Ovary (tissue), 10 donors: ENCODE results near the gene ESYT2. TPM values are rescaled to one million over a fixed set of nuclear protein-coding genes. Genes with fewer than 3 reads are reported as not detected.
"Not testable (repeated sequence)": the region's sequence is repeated elsewhere in the genome, so short reads cannot be mapped to it uniquely, and the experiment has no call there.

Experiments
- DNase-seq, 5 donors: peaks; one replicate each; pipeline ENCODE4 v3.0.0-alpha.2; 2019 to 2020
- H3K27ac ChIP-seq, 2 donors: fragments of 200-600 bp; one replicate each; pipeline versions ENCODE4 v1.5.1 to v1.8.0; 2019 to 2022
- H3K27me3 ChIP-seq: fragments of 200-600 bp; one replicate; pipeline ENCODE4 v1.8.0; 2022
- H3K36me3 ChIP-seq: fragments of 200-600 bp; sonication (generic); one replicate; pipeline ENCODE4 v1.5.1; 2019
- H3K4me1 ChIP-seq: one replicate; pipeline ENCODE4 v1.8.1; 2013; ENCODE audit warnings: mild to moderate bottlenecking, moderate library complexity; ENCODE audit not compliant: insufficient read depth
- H3K4me3 ChIP-seq: fragments of 200-600 bp; sonication (generic); one replicate; pipeline ENCODE4 v1.5.1; 2017
- H3K9me3 ChIP-seq, 2 donors: fragments of 200-600 bp in 1 of 2; sonication (generic) in 1 of 2; one replicate each; pipeline versions ENCODE4 v1.5.1 to v1.8.1; 2013 to 2019; ENCODE audit warnings: mild to moderate bottlenecking in 1 of 2, moderate library complexity in 1 of 2
- EP300 ChIP-seq: sonication (generic); formaldehyde crosslinking; IDR thresholded peaks from one replicate; pipeline ENCODE4 v1.6.1; 2017; ENCODE audit warnings: antibody characterized with exemption
- POLR2A ChIP-seq: fragments of 450-650 bp; IDR thresholded peaks from one replicate; pipeline ENCODE4 v1.6.1; 2017; ENCODE audit warnings: antibody characterized with exemption, mild to moderate bottlenecking, moderate library complexity
- WGBS, 3 donors: extraction: QIAGEN DNeasy Blood & Tissue Kit in 1 of 3; methylation state at CpG; one replicate each; pipeline versions ENCODE4 v1.1.5 to v1.1.7; 2013 to 2017; 5-methylcytosine and 5-hydroxymethylcytosine counted together
- intact Hi-C, 4 donors: fragments of 100-400 bp; cut with DNase I; formaldehyde crosslinking; loops; one replicate each; pipeline versions ENCODE4 v1.11.0 to v1.15.1; 2022 to 2023
- long read RNA-seq, 3 donors: library from polyadenylated mRNA in 2 of 3; unstranded in 2 of 3; transcript quantifications; one replicate each; pipeline ENCODE4 v2.0.0 and lab custom pipeline, GENCODE V29; 2021 to 2026
- polyA plus RNA-seq, 2 donors: library from polyadenylated mRNA; stranded (reverse); fragments of 200-250 nt in 1 of 2; fragments of 350-450 nt in 1 of 2; fragmentation: Illumina TruSeq in 1 of 2; extraction: RNeasy Lipid Tissue Mini Kit (QIAGEN cat#74804) in 1 of 2; gene quantifications; one replicate each; pipeline ENCODE4 v1.2.3, GENCODE V29; 2013 to 2014
- total RNA-seq, 7 donors: library from RNA; depleted of rRNA in 2 of 7; stranded (reverse); fragments of >200 nt in 2 of 7; fragmentation: NEBNext Ultra II Directional in 3 of 7; extraction: Animal tissue kit (Norgen Biotek cat#: 25700) in 3 of 7; gene quantifications; one replicate each; pipeline versions ENCODE4 v1.1.0 to v1.2.4, GENCODE V29; 2016 to 2023
- TF ChIP-seq, protein P1 (sequence below), 3 donors: fragments of 450-650 bp in 2 of 3; fragments of 200-600 bp in 1 of 3; IDR thresholded peaks; one replicate each; pipeline versions ENCODE4 v1.5.1 to v1.8.0; 2016 to 2022; ENCODE audit warnings: antibody characterized with exemption in 3 of 3, mild to moderate bottlenecking in 1 of 3
- donor health status: DM: no; HTN: no; CAD: no; lungs with moderate emphysema.
- donor health status: DM: no; HTN: no; CAD: no.
- donor health status: Bipolar disorder and iron deficiency.
- donor health status: DM: yes; HTN: yes; CAD: no.
- donor health status: DM: no; HTN: no; CAD: no.
- donor health status: DM: yes; HTN: yes; CAD: no.

Gene ESYT2, protein sequence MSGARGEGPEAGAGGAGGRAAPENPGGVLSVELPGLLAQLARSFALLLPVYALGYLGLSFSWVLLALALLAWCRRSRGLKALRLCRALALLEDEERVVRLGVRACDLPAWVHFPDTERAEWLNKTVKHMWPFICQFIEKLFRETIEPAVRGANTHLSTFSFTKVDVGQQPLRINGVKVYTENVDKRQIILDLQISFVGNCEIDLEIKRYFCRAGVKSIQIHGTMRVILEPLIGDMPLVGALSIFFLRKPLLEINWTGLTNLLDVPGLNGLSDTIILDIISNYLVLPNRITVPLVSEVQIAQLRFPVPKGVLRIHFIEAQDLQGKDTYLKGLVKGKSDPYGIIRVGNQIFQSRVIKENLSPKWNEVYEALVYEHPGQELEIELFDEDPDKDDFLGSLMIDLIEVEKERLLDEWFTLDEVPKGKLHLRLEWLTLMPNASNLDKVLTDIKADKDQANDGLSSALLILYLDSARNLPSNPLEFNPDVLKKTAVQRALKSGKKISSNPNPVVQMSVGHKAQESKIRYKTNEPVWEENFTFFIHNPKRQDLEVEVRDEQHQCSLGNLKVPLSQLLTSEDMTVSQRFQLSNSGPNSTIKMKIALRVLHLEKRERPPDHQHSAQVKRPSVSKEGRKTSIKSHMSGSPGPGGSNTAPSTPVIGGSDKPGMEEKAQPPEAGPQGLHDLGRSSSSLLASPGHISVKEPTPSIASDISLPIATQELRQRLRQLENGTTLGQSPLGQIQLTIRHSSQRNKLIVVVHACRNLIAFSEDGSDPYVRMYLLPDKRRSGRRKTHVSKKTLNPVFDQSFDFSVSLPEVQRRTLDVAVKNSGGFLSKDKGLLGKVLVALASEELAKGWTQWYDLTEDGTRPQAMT
- total RNA-seq, result 100 to 1,000 TPM in 3 of 7 donors, 10 to 100 TPM in 4; 72.8 to 147 (median 95.9) TPM
- polyA plus RNA-seq, result 10 to 100 TPM; 42.7 to 83.0 TPM
- long read RNA-seq, donor 1, partial matches to known transcripts, result 4 of 39 reads
- long read RNA-seq, donor 1, other reads (novel, unspliced or antisense), result 34 of 39 reads
- long read RNA-seq, donor 2, full-length matches to known transcripts, result 5 of 5 reads
- long read RNA-seq, donor 2, partial matches to known transcripts, result 0 of 5 reads
- long read RNA-seq, donor 2, other reads (novel, unspliced or antisense), result 0 of 5 reads
- long read RNA-seq, donor 3, full-length matches to known transcripts, result 107 of 136 reads
- long read RNA-seq, donor 3, partial matches to known transcripts, result 8 of 136 reads
- long read RNA-seq, donor 3, other reads (novel, unspliced or antisense), result 21 of 136 reads

DNA sequence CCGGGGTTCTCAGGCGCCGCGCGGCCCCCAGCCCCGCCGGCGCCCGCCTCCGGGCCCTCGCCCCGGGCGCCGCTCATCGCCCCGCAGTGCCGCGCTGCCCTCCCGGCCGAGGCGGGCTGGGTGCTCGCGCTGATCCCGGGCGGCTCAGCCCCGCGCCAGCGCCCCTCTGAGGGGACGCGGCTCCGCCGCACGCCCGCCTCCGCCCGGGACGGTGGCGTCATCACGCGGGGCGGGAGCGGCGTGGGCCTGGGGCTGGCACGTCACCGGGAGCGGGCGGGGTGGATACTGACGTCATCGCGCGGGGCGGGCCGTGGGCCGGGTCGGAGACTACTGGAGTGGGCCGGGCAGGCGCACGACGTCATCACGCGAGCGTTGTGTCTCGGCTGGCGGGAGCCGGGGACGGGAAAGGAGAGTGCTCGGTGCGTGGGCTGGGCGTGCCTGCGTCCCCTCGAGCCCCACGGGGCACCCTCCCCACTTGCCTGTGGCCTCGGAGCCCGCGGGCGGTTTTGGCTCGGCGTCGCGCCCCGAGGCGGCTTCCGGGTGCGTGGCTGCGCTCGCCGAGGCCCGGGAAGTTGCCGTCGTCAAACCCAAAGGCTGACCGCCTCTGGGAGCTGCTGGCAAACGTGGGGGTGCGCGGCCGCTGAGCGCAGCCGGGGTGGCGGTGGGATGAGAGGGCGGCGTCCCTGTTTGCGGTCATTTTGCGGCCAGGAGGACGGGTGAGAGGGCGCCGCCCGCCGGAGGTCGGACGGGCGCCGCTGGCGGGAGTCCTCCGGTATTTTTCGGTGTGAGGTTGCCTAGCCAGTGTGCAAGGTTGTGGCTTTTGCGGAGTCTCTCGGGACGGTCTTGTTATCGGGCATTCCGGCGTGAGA is at the start of gene ESYT2:
ESYT2 (minus strand) TSS at position 168 of the 869 bp plus-strand sequence; CDS start at position 77, 91 bp downstream.
- Histone ChIP-seq H3K36me3 (no peaks in the 10 kb centered on the region), H3K4me3 (peak within 1 kb of the TSS; percentile 95), H3K27me3 (no peaks in the 10 kb centered on the region), H3K27ac (peak within 1 kb of the TSS; percentile 97 to 98), H3K4me1 (peaks cover 6% of the 10 kb centered on the region), H3K9me3 (no peaks in the 10 kb centered on the region)
- DNase-seq, result peak; percentile 98 to 100 (median 100)
- WGBS, 3 donors, result 0 to 1% (median 0%) methylated on average over 73 to 120 of the region's 120 CpGs
- peak; percentile 54 for TF ChIP-seq EP300
- TF ChIP-seq, protein P1, sequence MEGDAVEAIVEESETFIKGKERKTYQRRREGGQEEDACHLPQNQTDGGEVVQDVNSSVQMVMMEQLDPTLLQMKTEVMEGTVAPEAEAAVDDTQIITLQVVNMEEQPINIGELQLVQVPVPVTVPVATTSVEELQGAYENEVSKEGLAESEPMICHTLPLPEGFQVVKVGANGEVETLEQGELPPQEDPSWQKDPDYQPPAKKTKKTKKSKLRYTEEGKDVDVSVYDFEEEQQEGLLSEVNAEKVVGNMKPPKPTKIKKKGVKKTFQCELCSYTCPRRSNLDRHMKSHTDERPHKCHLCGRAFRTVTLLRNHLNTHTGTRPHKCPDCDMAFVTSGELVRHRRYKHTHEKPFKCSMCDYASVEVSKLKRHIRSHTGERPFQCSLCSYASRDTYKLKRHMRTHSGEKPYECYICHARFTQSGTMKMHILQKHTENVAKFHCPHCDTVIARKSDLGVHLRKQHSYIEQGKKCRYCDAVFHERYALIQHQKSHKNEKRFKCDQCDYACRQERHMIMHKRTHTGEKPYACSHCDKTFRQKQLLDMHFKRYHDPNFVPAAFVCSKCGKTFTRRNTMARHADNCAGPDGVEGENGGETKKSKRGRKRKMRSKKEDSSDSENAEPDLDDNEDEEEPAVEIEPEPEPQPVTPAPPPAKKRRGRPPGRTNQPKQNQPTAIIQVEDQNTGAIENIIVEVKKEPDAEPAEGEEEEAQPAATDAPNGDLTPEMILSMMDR (IDR thresholded peaks at IDR 0.05), result peak in 2 of 3 donors; percentile 23 to 37
- peak; percentile 99 for TF ChIP-seq POLR2A
- intact Hi-C loops, result loop anchor here in 2 of 4 donors (2.0 to 10.0 kb wide), 2 partner anchors 45 to 125 kb away; partner anchors contain the start of gene NCAPG2 (in 1 of the 2)

DNA sequence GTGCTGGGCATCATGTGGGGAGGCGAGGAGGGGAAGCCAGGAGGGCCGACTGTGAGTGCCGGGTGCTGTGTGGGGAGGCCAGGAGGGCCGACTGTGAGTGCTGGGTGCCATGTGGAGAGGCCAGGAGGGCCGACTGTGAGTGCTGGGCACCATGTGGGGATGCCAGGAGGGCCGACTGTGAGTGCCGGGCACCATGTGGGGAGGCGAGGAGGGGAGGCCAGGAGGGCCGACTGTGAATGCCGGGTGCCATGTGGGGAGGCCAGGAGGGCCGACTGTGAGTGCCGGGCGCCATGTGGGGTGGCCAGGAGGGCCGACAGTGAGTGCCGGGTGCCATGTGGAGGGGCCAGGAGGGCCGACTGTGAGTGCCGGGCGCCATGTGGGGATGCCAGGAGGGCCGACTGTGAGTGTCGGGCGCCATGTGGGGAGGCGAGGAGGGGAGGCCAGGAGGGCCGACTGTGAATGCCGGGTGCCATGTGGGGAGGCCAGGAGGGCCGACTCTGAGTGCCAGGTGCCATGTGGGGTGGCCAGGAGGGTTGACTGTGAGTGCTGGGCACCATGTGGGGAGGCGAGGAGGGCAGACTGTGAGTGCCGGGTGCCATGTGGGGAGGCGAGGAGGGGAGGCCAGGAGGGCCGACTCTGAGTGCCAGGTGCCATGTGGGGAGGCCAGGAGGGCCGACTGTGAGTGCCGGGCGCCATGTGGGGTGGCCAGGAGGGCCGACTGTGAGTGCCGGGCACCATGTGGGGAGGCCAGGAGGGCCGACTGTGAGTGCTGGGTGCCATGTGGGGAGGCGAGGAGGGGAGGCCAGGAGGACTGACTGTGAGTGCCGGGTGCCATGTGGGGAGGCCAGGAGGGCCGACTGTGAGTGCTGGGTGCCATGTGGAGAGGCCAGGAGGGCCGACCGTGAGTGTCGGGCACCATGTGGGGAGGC is 49.1 kb upstream of the ESYT2 start:
- H3K4me3 ChIP-seq, DNase-seq, H3K36me3 ChIP-seq, H3K4me1 ChIP-seq, intact Hi-C loops, H3K27me3 ChIP-seq, H3K9me3 ChIP-seq, H3K27ac ChIP-seq: not testable (repeated sequence)
- WGBS, 3 donors, result 85 to 93% (median 92%) methylated on average over 41 of the region's 41 CpGs

DNA sequence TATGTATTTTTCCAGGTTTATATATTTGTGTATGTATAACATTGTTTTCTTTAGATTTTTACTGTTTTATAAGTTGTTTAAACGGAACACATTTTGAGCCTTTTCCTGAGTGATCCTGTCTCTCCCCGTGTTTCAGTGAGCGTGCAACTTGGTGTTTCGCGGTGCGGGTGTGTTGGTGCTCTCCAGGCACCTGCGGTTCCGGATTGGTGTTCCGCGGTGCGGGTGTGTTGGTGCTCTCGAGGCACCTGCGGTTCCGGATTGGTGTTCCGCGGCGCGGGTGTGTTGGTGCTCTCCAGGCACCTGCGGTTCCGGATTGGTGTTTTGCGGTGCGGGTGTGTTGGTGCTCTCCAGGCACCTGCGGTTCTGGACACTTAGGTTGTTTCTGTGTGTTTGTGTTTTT is 47.7 kb upstream of the ESYT2 start:
- 95 to 97% (median 96%) methylated on average over 23 of the region's 23 CpGs for WGBS, 3 donors
- no peak overlapping the region for H3K27ac ChIP-seq
- TF ChIP-seq, protein P1 (IDR thresholded peaks at IDR 0.05), result no peak
- TF ChIP-seq POLR2A (no peak), EP300 (no peak)

DNA sequence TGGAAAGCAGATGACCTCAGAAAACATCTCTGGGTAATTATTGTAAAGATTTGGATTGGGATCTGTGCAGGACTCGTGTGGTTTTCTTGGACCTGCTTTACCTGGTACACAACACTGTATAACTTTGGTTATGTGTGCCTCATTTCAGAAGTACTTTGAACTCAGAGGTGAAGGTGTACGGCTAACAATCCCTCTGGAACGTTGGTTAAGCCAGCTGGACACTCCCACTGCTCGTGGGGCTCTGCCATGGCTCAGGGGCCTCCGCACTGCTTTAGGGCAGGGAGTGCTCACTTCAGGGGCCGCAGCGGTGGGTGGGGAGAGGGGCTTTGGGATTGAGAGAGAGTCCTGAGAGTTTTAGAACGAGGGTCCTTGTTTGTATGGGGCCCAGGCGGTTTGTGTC is 40.6 kb upstream of the ESYT2 start:
- no peaks in the 10 kb centered on the region for H3K27me3 ChIP-seq
- H3K4me1 ChIP-seq, result peaks cover 4% of the 10 kb centered on the region
- intact Hi-C loops, result no loop called here
- DNase-seq, result no peak
- 87 to 92% (median 90%) methylated on average over 9 of the region's 9 CpGs for WGBS, 3 donors
- H3K4me3 ChIP-seq, result no peak overlapping the region
- no peaks in the 10 kb centered on the region for H3K36me3 ChIP-seq
- no peaks in the 10 kb centered on the region for H3K9me3 ChIP-seq
- TF ChIP-seq POLR2A (no peak), EP300 (no peak)
- TF ChIP-seq, protein P1 (IDR thresholded peaks at IDR 0.05), result no peak
- no peak overlapping the region for H3K27ac ChIP-seq

More for the DNA sequence above, 47.7 kb upstream of the ESYT2 start:
- no peaks in the 10 kb centered on the region for H3K4me1 ChIP-seq
- H3K36me3 ChIP-seq, result no peaks in the 10 kb centered on the region
- intact Hi-C loops, result no loop called here
- no peaks in the 10 kb centered on the region for H3K9me3 ChIP-seq
- H3K4me3 ChIP-seq, result no peak overlapping the region
- no peak for DNase-seq
- H3K27me3 ChIP-seq, result no peaks in the 10 kb centered on the region
